Tibial nerve (tissue), 4 donors: Measurements from ENCODE around the gene LMO7. TPM values are rescaled to one million over a fixed set of nuclear protein-coding genes. Genes with fewer than 3 reads are reported as not detected.

Source experiments
- DNase-seq, 2 donors: peaks; one replicate each; pipeline ENCODE4 v3.0.0-alpha.2; 2019; ENCODE audit warnings: low spot score in 2 of 2
- H3K27ac ChIP-seq, 4 donors: fragments of 200-600 bp; sonication (generic) in 3 of 4; one replicate each; pipeline ENCODE4 v1.5.1; 2017 to 2019; ENCODE audit warnings: mild to moderate bottlenecking in 1 of 4
- H3K27me3 ChIP-seq, 2 donors: fragments of 200-600 bp; sonication (generic) in 1 of 2; one replicate each; pipeline versions ENCODE4 v1.5.1 to v1.6.0; 2017 to 2019
- H3K36me3 ChIP-seq, 3 donors: fragments of 200-600 bp; sonication (generic); one replicate each; pipeline ENCODE4 v1.5.1; 2018 to 2019
- H3K4me1 ChIP-seq, 4 donors: fragments of 200-600 bp; sonication (generic) in 3 of 4; one replicate each; pipeline ENCODE4 v1.5.1; 2017 to 2019
- H3K4me3 ChIP-seq, 4 donors: fragments of 200-600 bp; sonication (generic) in 3 of 4; one replicate each; pipeline ENCODE4 v1.5.1; 2017 to 2019; ENCODE audit warnings: mild to moderate bottlenecking in 1 of 4, moderate library complexity in 1 of 4
- H3K9me3 ChIP-seq, 4 donors: fragments of 200-600 bp; sonication (generic) in 3 of 4; one replicate each; pipeline ENCODE4 v1.5.1; 2017 to 2019
- EP300 ChIP-seq, 2 donors: sonication (generic); formaldehyde crosslinking; IDR thresholded peaks; one replicate each; pipeline ENCODE4 v1.6.1; 2017; ENCODE audit warnings: antibody characterized with exemption in 2 of 2, mild to moderate bottlenecking in 1 of 2
- POLR2A ChIP-seq, 2 donors: fragments of 450-650 bp; IDR thresholded peaks; one replicate each; pipeline ENCODE4 v1.6.1; 2017; ENCODE audit warnings: antibody characterized with exemption in 2 of 2, mild to moderate bottlenecking in 2 of 2, moderate library complexity in 2 of 2
- WGBS, 2 donors: methylation state at CpG; one replicate each; pipeline ENCODE4 v1.1.5; 2018; 5-methylcytosine and 5-hydroxymethylcytosine counted together
- total RNA-seq, 4 donors: library from RNA; depleted of rRNA; stranded (reverse); fragments of >200 nt; gene quantifications; one replicate each; pipeline ENCODE4 v1.1.0, GENCODE V29; 2016
- TF ChIP-seq, protein P1 (sequence below), 5 experiments: fragments of 200-600 bp in 3 of 5; fragments of 450-650 bp in 2 of 5; sonication (generic) in 3 of 5; IDR thresholded peaks; one replicate each; pipeline ENCODE4 v1.5.1; 2016 to 2019; ENCODE audit warnings: antibody characterized with exemption in 5 of 5, mild to moderate bottlenecking in 3 of 5, moderate library complexity in 2 of 5

LMO7 gene
- total RNA-seq, 4 donors from 2014 or later, result 149 to 311 (median 236) TPM

- peaks cover 0 to 3% (median 0%) of the 10 kb centered on the region in 4 donors for H3K4me1 ChIP-seq
- 88 to 90% methylated on average over 5 of the region's 5 CpGs for WGBS, 2 donors
- H3K27me3 ChIP-seq, result no peaks in the 10 kb centered on the region
- no peaks in the 10 kb centered on the region for H3K9me3 ChIP-seq
- H3K4me3 ChIP-seq, result no peak overlapping the region
- DNase-seq, result no peak
- peaks cover 0 to 16% (median 0%) of the 10 kb centered on the region in 3 donors for H3K36me3 ChIP-seq
- TF ChIP-seq, protein P1, sequence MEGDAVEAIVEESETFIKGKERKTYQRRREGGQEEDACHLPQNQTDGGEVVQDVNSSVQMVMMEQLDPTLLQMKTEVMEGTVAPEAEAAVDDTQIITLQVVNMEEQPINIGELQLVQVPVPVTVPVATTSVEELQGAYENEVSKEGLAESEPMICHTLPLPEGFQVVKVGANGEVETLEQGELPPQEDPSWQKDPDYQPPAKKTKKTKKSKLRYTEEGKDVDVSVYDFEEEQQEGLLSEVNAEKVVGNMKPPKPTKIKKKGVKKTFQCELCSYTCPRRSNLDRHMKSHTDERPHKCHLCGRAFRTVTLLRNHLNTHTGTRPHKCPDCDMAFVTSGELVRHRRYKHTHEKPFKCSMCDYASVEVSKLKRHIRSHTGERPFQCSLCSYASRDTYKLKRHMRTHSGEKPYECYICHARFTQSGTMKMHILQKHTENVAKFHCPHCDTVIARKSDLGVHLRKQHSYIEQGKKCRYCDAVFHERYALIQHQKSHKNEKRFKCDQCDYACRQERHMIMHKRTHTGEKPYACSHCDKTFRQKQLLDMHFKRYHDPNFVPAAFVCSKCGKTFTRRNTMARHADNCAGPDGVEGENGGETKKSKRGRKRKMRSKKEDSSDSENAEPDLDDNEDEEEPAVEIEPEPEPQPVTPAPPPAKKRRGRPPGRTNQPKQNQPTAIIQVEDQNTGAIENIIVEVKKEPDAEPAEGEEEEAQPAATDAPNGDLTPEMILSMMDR (IDR thresholded peaks at IDR 0.05), result no peak
- TF ChIP-seq EP300 (IDR thresholded peaks at IDR 0.05) (no peak), POLR2A (IDR thresholded peaks at IDR 0.05) (no peak)
- H3K27ac ChIP-seq, result no peak overlapping the region
Measured at GRCh38 chr13:75801388-75801945, 165.3 kb downstream of the LMO7 start.

- H3K9me3 ChIP-seq, result no peaks in the 10 kb centered on the region
- TF ChIP-seq EP300 (IDR thresholded peaks at IDR 0.05), result no peak
- no peak for TF ChIP-seq POLR2A (IDR thresholded peaks at IDR 0.05)
- TF ChIP-seq, protein P1 (IDR thresholded peaks at IDR 0.05), result no peak
- peaks cover 0 to 3% (median 0%) of the 10 kb centered on the region in 4 donors for H3K4me1 ChIP-seq
- WGBS, 2 donors, result 81 to 85% methylated on average over 5 of the region's 5 CpGs
- peaks cover 0 to 14% (median 0%) of the 10 kb centered on the region in 3 donors for H3K36me3 ChIP-seq
- no peak overlapping the region for H3K27ac ChIP-seq
- H3K4me3 ChIP-seq, result no peak overlapping the region
- no peak for DNase-seq
- no peaks in the 10 kb centered on the region for H3K27me3 ChIP-seq
Measured at GRCh38 chr13:75802161-75802560, 166.0 kb downstream of the LMO7 start.

DNA sequence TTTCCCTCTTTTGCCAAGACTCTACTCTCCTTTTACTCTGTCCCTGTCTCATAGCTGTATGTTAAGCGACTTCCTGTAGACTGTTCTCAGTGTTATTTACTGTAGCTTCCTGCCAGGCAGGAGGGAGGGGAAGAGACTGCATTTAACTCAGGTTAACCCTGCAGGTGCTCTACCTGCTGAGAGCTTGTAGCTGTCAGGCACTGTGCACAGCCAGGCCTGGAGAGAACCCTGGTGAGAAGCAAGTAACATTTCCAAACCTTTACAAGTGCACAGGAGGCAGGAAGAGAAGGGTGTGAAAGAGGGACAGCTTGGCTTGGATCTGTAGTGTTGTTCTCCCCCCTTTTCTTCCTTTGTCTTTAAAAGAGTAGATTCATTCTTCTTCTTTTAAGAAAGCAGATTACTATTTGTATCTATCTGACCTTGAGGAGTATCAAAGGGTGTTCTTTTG lies 167.1 kb downstream of the LMO7 start:
- Histone ChIP-seq H3K4me1 (peaks cover 0 to 3% (median 0%) of the 10 kb centered on the region in 4 donors), H3K9me3 (no peaks in the 10 kb centered on the region), H3K4me3 (no peak overlapping the region), H3K27me3 (no peaks in the 10 kb centered on the region), H3K36me3 (peaks cover 0 to 10% (median 0%) of the 10 kb centered on the region in 3 donors), H3K27ac (no peak overlapping the region)
- no peak for DNase-seq
- 32 to 72% methylated on average over 1 of the region's 1 CpG for WGBS, 2 donors
- TF ChIP-seq EP300 (IDR thresholded peaks at IDR 0.05), result no peak
- TF ChIP-seq, protein P1 (IDR thresholded peaks at IDR 0.05), result no peak
- no peak for TF ChIP-seq POLR2A (IDR thresholded peaks at IDR 0.05)

GRCh38 chr13:75804054-75804453 lies 167.9 kb downstream of the LMO7 start:
- H3K4me3 ChIP-seq, result no peak overlapping the region
- H3K27me3 ChIP-seq, result no peaks in the 10 kb centered on the region
- TF ChIP-seq, protein P1 (IDR thresholded peaks at IDR 0.05), result no peak
- H3K4me1 ChIP-seq, result peaks cover 0 to 3% (median 0%) of the 10 kb centered on the region in 4 donors
- peaks cover 0 to 10% (median 0%) of the 10 kb centered on the region in 3 donors for H3K36me3 ChIP-seq
- no peak for DNase-seq
- no peaks in the 10 kb centered on the region for H3K9me3 ChIP-seq
- WGBS, 2 donors, result 87% methylated on average over 10 of the region's 10 CpGs
- no peak overlapping the region for H3K27ac ChIP-seq

GRCh38 chr13:75804605-75805004 lies 168.5 kb downstream of the LMO7 start:
- H3K27me3 ChIP-seq, result no peaks in the 10 kb centered on the region
- TF ChIP-seq, protein P1 (IDR thresholded peaks at IDR 0.05), result no peak
- TF ChIP-seq EP300 (IDR thresholded peaks at IDR 0.05) (no peak), POLR2A (IDR thresholded peaks at IDR 0.05) (no peak)
- H3K9me3 ChIP-seq, result no peaks in the 10 kb centered on the region
- H3K4me3 ChIP-seq, result no peak overlapping the region
- no peak overlapping the region for H3K27ac ChIP-seq
- WGBS, 2 donors, result 95 to 97% methylated on average over 4 of the region's 4 CpGs
- DNase-seq, result no peak
- peaks cover 0 to 3% (median 0%) of the 10 kb centered on the region in 4 donors for H3K4me1 ChIP-seq
- H3K36me3 ChIP-seq, result peaks cover 0 to 10% (median 0%) of the 10 kb centered on the region in 3 donors
